Endometrium (tissue), 2 donors: ENCODE results near the gene KCNAB2.

Experiments
- FAIRE-seq: peaks from 2 replicates; lab custom pipeline; 2012; peaks lifted over from hg19 to GRCh38; lab: Jason Lieb, UNC
- donor health status: control.
- donor health status: control.

KCNAB2 gene

DNA sequence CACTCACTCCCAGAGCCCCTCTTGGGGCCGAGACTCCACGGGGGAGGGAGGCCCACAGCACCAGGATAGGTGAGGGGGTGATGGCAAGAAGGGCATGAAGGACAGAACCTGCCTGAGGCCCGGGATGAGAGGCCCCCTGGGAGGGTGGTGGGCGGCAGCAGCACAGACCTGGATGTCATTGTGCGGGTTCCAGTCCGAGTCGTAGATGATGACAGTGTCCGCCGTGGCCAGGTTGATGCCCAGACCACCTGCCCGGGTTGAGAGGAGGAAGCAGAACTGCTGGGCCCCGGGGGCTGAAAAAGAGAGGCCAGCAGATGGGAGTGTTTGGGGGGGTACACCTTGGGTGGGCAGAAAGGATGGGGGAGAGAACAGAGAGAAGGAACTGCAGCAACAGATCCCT is 84.3 kb downstream of the KCNAB2 start:
- no peak for FAIRE-seq

DNA sequence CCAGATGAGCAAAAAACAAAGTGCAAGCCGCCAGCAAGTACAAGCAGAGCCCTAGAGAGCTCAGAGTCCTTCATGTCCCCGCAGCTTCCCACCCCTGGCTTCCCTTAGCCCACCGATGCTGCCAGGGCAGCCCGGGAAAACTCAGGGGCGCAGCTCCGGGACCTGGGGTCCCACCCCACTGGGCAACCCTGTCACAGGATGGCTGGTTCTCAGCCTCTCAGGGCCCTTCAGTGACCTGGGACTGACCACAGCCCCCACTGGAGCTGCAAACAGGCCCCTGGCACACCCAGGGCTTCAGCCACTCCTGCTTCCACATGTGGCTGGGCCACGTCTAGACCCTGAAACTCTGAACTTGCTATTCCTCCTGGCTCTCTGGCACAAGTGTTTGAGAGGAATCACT is 84.9 kb downstream of the KCNAB2 start:
- no peak for FAIRE-seq

DNA sequence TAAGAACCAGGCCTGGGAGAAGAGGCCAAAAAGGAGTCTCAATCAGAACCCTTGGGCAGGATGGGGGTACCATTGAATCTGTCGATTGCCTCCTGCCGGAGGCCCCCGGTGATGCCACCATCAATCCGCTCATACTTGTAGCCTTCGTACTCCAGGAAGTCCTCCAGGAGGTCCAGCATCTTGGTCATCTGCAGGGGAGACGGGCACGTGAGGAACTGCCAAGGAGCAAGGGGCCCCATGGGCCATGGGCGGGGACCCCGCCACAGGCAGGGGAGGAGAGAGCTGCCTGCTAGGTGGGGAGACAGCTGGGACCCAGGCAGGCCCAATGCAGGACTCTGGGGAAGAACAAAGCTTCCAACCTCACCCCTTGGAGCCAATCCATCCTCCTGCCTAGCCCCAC is 85.9 kb downstream of the KCNAB2 start:
- no peak for FAIRE-seq

DNA sequence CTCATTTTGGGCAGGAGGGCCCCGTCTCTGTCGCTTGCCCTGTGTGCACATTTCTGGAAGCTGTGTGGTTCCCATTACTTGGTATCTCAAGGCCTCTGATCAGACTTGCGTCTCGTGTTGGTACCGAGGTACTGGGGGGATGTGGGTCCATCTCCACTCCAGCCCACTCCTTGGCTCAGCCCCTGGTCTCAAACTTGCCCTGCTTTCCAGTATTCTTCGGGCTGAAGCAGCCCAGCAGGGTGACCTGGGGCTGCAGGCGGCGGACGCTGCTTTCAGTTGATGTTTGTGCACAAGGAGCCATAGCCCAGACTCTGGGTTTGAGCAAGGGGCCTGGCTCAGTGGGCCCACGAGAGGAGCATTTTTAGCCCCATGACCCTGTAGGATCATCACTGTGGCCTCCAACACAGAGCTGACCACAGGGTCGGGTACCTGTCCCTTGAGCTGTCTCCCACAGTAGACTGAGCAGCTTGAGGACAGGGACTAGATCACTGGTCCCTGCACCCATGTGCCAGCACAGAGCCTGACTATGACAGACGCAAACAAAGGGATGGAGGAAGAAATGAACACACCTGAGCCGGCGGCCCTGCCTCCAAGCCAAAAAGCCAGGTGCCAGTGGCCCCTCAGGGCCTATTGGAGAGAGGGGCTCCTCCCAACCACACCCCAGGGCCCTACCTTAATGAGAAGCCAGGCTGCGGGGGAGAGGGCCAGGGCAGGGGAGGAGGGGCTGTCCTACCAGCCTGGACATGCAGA is 87.6 kb downstream of the KCNAB2 start:
- no peak for FAIRE-seq

DNA sequence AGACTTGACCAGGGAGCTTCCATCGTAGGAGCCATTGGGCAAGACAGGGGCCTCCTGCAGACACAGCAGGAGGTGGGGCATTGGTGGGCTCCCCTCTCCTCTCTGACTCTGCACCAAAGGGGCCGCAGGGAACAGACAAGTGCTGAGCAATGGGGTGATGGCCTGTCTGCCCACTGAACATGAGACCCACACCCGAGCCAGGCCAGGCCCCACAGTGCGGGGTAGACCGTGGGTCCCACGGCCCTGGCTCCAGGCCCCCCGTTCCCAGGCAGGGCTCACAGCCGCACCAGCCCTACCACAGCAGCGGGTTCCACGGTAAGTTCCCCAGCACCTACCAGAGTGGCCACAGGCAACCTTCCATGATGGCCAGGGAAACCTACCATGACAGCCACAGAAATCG is 88.5 kb downstream of the KCNAB2 start:
- no peak for FAIRE-seq

DNA sequence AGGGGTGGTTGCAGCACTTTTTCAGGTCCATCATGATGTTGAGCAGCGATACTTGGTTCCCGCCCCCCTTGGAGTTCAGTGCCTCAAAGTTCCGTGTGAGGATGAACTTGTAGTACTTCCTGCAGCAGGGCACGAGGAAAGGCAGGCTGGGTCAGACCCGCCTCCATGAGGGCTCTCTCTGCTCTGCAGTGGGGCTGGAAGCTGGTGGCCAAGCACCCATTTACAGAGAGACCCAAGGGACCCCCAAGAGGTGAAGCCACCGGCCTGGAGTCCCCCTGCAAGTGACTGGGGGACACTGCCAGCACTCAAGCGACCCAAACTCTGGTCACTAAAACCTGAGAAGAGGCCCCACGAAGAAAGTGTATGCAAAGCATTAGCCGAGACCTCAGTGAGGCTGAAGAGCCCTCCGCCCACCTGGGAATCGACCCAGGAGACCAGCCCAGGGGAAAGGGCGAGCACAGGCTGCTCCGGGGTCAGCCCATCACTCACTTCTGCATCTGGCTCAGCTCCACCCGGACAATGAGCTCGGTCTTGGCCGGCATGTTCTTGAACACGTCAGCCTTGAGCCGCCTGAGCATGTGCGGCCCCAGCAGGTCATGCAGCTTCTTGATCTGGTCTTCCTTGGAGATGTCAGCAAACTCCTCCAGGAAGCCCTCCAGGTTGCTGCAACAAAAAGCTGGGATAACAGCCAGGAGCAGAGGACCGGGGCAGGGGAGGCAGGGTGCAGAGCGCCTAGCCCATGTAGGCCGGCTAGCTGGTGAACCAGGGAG is 89.2 kb downstream of the KCNAB2 start:
- FAIRE-seq = no peak

DNA sequence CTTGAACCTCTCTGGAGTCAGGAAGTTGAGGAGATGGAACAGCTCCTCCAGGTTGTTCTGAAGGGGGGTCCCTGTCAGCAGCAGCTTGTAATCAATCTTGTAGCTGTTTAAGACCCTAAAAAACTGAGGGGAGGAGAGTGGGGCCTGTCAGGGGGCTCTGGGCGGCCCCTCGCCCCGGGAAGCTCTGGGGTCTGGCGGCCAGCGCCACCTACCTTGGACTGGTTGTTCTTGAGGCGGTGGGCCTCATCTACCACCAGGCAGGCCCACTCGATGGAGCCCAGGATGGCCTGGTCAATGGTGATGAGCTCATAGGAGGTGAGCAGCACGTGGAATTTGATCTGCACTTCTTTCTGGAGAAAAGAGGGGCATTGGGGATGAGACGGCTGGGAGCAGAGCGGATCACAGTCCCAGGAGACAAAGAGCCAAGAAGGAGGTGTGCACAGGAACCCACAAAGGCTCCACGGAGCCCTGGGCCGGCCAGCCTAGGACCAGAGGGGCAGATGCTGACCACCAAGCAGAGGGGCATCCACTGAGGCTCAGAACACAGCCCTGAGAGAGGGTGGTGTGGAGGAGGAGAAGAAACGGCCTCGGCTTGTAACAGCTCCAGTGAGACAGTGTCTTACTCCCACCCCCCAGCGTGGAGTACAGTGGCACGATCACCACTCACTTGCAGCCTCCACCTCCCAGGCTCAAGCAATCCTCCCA is 91.0 kb downstream of the KCNAB2 start:
- no peak for FAIRE-seq

DNA sequence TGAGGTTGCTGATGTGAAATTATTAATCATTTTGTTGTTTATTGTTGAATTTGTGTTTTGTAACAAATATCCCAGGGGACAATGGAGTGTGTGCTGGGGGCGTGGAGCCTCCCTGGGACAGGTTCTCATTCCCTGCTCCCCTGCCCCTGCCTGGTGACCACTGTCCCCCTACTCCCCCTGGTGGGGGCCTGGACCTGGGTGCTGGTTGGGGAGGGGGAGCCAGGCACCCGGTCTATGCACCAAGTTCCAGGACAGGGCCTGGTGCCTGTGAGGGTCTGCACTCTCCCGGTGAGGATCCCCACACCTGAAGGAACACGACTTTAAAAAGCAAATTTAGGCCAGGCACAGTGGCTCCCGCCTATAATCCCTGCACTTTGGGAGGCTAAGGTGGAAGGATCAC is 92.1 kb downstream of the KCNAB2 start:
- no peak for FAIRE-seq

DNA sequence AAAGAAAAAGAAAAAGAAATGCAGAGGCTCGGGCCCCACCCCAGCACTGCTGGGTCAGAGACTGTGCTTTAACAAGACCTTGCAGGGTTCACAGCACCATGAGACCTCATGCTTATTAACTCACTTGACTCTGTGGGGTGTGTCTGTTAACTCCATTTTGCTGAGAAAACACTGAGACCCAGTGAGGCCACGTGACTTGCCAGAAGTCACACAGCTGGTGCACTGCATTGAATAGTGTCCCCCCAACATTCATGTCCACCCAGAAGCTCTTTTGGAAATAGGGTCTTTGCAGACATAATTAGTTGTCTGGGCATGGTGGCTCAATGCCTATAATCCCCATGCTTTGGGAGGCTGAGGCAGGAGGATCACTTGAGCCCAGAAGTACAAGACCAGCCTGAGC is 94.7 kb downstream of the KCNAB2 start:
- FAIRE-seq = no peak

DNA sequence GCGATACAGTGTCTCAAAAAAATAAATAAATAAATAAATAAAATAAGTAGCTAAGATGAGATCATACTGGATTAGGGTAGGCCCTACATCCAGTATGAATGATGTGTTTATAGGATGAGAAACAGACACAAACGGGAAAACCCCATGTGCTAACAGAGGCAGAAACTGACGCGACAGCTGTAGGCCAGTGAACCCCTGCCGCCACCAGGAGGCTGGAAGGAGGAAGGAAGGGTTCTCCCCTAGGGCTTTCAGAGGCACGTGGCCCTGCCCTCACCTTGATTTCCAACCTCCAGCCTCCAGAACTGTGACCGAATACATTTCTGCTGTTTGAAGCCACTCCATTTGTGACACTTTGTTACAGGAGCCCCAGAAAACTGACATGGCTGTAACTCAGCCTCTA is 95.9 kb downstream of the KCNAB2 start:
- no peak for FAIRE-seq

DNA sequence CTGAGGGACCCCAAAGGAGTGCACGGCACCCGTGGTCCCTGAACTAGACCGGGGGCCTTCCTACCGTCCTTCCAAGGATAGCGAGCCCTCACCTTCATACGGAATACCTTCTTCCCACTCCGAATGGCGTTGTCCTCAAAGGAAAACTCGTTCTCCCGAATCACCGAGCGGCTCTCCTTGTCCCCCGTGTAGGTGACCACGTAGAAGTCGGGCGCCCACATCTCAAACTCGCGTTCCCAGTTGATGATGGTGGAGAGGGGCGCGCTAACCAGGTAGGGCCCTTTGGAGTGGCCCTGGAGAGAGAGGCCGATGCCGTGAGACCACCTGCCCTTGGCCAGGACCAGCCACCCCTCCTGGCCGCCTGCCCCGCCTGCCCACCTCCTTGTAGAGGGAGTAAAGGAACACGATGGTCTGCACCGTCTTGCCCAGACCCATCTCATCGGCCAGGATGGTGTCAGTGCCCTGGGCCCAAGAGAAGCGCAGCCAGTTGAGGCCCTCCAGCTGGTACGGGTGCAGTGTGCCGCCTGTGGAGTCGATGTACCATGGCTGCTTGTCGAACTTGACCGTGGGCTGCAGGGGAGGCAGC is 96.4 kb downstream of the KCNAB2 start:
- FAIRE-seq = no peak

DNA sequence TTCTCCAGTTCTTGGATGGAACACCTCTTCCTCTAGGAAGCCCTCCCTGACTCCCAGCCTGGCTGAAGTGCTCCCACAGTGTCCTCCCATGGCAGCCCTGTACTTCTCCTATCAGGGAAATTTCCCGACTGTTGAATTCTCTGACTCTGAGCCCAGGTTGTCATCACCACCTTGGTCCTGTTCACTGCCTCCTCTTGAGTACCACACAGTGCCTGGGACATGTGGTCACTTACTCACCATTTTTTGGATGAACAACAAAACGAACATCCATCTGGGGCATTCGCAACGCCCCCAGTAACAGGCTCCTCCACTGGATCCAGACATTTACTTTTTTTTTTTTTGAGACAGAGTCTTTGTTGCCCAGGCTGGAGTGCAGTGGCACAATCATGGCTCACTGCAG is 97.0 kb downstream of the KCNAB2 start:
- FAIRE-seq = no peak

DNA sequence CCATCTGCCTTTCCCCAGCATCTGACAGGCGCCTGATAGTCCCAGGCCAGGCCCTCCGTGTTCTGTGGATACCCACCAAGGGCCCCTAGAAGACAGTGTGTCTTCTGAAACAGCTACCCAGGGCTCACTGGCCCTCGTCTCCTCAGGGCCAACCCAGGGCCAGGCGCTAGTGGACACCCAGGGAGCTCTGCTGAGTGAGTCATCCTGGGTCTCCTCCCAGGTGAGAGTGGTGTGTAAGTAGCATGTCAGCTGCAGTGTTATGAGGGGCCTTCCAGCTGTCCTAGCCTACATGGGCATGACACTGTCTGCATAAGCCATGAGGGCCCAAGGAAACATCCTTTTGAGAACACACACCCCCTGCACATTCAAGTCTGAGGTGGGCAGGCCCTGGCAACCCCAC is 97.7 kb downstream of the KCNAB2 start:
- no peak for FAIRE-seq

DNA sequence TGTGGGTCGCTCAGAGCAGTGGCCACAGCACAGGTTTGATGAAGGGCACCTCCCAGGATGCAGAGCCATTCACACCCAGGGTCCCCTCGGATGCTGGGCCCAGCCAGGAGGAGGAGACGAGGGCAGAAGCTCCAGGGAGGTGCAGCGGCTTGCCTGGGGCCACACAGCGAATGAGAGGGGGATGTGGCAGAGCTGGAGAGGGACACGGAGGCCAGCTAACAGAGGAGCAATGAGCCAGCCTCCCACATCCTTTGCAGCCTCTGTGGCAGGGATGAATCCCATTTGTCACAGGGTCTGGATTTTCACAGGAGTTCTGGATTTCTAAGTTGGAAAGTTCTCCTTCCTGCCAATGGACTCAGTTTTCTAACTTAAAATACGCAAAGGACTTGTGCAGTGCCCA is 98.5 kb downstream of the KCNAB2 start:
- FAIRE-seq = no peak

DNA sequence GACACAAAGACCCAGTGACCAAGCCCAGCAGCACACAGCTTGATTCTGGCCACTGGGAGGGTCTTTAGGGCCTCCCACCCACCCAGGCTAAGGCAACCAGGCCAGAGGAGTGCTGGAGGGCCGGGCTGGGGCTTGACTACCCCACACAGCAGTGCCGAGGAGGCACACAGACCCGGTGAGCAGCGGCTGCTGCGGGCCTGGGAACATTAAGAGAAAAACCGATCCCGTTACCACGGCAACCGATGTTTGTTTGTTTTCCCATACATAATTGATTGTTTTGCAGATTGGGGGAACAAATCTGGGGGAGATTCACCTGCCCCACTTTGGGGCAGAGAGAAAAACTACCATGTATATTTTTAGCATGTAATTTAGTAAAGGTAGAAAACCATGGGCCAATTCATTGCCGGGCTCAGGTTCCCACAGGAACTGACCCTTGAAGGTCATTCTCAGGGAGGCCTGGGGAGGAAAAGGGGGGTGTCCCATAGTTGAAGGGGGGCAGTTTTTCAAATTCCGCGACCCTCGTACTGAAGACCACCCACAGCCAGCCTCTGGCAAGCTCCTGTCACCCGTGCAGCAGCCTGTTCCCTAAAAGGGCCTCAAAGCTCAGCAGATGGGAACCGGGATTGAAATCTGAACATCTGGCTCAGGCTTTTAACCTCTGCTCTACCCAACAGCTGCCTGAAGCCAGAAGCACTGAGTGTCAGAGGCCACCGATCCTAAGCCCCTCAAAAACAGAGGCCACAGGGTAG is 99.1 kb downstream of the KCNAB2 start:
- no peak for FAIRE-seq

DNA sequence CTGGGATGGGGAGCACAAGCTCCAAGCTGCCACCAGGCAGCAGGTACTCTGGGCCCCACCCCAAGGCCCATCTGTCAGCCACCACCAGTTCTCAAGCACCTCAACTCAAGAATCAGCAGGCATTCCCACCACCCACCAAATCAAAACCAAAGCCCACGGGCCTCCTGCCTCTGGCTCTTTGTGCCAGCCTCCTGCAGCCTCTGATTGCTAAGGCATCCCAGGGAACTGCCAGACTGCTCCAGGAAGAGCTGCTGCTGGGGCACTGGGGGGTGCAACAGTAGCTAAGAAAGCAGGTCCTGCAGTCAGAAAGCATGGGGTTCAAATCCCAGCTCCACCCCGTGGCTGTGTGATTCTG is 99.7 kb downstream of the KCNAB2 start:
- no peak for FAIRE-seq

DNA sequence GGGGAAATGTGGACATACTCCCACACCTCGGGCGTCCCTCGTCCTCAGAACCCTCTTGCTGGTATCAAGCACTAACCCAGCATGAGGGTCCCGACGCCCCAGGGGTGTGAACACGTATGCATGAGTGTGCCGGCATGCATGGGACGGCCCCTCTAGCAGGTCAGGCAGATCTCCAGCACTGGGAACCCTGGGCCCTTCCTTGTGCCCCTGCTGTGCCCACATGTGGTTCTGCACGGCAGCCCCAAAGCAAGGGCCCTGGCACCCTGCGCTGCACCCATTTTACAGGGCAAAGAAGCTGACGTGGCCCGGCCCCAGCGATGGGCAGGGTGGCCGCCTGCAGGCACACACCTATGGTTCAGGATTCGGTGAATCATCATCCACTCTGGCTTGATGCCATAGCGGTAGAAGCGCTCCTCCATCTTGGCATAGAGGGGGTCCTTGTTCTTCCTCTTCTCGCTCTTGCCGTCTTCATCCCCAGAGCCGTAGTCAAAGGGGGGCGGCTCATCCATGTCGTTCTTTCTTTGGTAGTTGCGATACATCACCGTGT is 100.2 kb downstream of the KCNAB2 start:
- no peak for FAIRE-seq

DNA sequence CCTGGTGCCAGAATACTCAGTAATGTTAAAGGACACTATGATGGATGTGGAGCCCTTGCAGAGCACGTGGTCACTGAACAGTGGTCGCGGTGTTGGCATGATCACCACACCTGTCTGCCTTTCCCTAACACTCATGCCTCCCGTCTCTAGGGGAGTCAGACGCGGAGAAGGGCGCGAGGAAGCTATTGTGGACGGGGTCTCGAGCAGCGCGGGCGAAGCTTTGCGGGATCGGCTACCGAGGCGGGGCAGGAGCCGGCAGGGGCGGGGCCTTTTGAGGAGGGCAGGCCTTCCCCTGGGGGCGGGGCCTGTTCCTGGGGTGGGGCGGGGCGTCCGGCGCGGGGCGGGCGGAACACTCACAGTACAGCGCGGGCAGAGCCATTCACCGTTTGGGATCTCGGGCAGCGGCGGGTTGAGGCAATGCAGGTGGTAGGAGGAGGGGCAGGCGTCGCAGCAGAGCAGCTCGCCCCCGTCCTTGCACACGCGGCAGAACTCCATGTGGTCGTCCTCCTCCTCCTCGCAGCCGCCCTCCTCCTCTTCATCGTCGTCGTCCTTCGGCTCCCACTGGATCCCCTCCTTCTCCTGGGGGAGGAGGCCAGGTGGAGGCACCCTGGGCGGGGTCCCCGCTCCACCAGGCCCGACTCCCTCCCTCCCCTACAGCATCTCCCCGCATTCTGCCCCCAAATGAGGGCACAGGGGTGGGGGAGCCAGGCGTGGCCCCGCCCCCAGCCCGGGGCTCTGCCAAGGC is 103.0 kb downstream of the KCNAB2 start:
- no peak for FAIRE-seq

DNA sequence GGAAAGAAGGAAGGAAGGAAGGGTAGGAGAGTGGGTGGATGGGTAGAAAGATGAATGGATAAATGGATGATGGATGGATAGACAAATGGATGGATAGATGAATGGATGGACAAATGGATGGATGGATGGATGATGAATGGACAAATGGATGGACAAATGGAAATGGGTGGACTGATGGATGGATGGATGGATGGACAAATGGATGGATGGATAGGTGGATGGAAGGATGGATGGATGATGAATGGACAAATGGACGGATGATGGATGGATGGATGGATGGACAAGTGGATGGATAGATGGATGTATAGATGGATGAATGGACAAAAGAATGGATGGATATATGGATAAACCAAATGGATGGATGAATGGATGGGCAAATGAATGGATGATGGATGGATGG is 103.9 kb downstream of the KCNAB2 start:
- no peak for FAIRE-seq

DNA sequence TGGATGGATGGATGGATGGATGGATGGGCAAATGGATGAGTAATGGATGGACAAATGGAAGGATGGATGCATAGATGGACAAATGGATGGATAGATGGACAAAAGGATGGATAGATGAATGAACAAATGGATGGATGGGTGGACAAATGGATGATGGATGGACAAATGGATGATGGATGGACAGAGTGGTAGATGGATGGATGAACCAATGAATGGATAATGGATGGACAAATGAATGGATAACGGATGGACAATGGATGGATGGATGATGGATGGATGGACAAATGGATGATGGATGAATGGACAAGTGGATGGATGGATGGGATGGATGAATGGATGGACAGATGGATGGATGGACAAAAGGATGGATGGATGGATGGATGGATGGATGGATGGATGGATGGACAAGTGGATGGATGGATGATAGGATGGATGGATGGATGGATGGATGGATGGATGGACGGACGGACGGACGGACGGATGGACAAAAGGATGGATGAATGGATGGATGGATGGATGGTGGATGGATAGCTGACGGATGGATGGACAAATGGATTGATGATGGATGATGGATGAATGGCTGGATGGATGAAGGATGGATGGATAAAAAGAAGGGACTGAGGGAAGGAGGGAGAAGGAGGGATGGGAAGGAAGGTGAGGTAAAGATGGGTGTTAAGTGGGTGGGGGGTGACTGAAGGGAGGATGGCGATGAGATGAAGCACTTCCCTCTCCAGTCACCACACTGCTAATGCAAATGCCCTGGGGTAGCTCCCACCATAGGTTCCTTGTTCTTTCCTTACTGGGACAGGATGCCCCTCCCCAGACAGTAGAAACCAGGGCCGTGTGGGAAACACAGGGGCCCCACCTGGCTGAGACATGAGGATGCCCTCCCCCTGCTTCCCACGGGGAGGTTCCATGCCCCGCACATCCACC is 104.6 kb downstream of the KCNAB2 start:
- FAIRE-seq = no peak
